ENCODE measurements around the gene MAST4. TPM values are rescaled to one million over a fixed set of nuclear protein-coding genes. Genes with fewer than 3 reads are reported as not detected.

The MAST4 gene
- total and polyA plus RNA-seq, 2 of the 13 experiments (the other 11 are each of a cell fraction or from before 2014, with no cell fraction given), result 3.4 to 3.7 TPM

- no peak for TF ChIP-seq FOXP1 (IDR thresholded peaks at IDR 0.05)
- TF ChIP-seq FOXP1 (CRISPR knock-in tag; IDR thresholded peaks at IDR 0.05), result no peak
- peak; percentile 65; the same call in 1 of the 2 replicates for TF ChIP-seq UBTF (CRISPR knock-in tag; IDR thresholded peaks at IDR 0.05)
- TF ChIP-seq RXRA (CRISPR knock-in tag; IDR thresholded peaks at IDR 0.05), result no peak
- TF ChIP-seq ZNF329 (CRISPR knock-in tag; IDR thresholded peaks at IDR 0.05; ENCODE audit: low read depth), result no peak
- no peak for TF ChIP-seq ZNF776 (CRISPR knock-in tag; IDR thresholded peaks at IDR 0.05)
- no peak for TF ChIP-seq ZNF121 (CRISPR knock-in tag; IDR thresholded peaks at IDR 0.05)
- 0 out of 2 replicates have a peak, but pooled peaks have one; percentile 9 for TF ChIP-seq AHR (CRISPR knock-in tag; IDR thresholded peaks at IDR 0.05)
- no peak for TF ChIP-seq FOXO4 (CRISPR knock-in tag; conservative IDR thresholded peaks at IDR 0.05)
- TF ChIP-seq SMAD1 (CRISPR knock-in tag; IDR thresholded peaks at IDR 0.05; ENCODE audit: borderline replicate concordance, low read depth), result no peak
- no peak for TF ChIP-seq KIAA2018 (CRISPR knock-in tag; IDR thresholded peaks at IDR 0.05; ENCODE audit: borderline replicate concordance)
- no peak for TF ChIP-seq ZNF260 (CRISPR knock-in tag; IDR thresholded peaks at IDR 0.05; ENCODE audit: borderline replicate concordance, low read depth)
- no peak for TF ChIP-seq CBX1 (IDR thresholded peaks at IDR 0.05; ENCODE audit: low read depth)
- TF ChIP-seq ZFP36L1 (CRISPR knock-in tag; IDR thresholded peaks at IDR 0.05), result 0 out of 2 replicates have a peak, but pooled peaks have one; percentile 26
- peak; percentile 79 for TF ChIP-seq SPEN (CRISPR knock-in tag; IDR thresholded peaks at IDR 0.05; ENCODE audit: low read depth)
- no peak; the same call in 1 of the 2 replicates for TF ChIP-seq ZBTB34 (CRISPR knock-in tag; IDR thresholded peaks at IDR 0.05)
Observed at GRCh38 chr5:67003935-67004729, 407.9 kb downstream of the MAST4 start (continued).

All from HepG2 (cell line).